GM19438 (cell line): ENCODE results near the gene TRIP12.
"Not testable (repeated sequence)": the region's sequence is repeated elsewhere in the genome, so short reads cannot be mapped to it uniquely, and the experiment has no call there.

Experiments used
- ATAC-seq: cut with Tn5 transposase; IDR thresholded peaks from one replicate; pipeline ENCODE4 v1.9.1; 2021; ENCODE audit warnings: low read depth; ENCODE audit not compliant: unreplicated experiment

TRIP12 gene

GRCh38 chr2:229835596-229836283 is 86.1 kb downstream of the TRIP12 start:
- no peak for ATAC-seq

- not testable (repeated sequence) for ATAC-seq
Observed at GRCh38 chr2:229834368-229834767, 87.4 kb downstream of the TRIP12 start.

- no peak for ATAC-seq
Observed at GRCh38 chr2:229832510-229832898, 89.3 kb downstream of the TRIP12 start.

GRCh38 chr2:229831805-229832509 is 89.9 kb downstream of the TRIP12 start:
- no peak for ATAC-seq

GRCh38 chr2:229825476-229825875 is 96.3 kb downstream of the TRIP12 start:
- ATAC-seq, result no peak

- ATAC-seq, result no peak
Observed at GRCh38 chr2:229821316-229821715, 100.5 kb downstream of the TRIP12 start.

GRCh38 chr2:229818230-229818629 is 103.6 kb downstream of the TRIP12 start:
- ATAC-seq, result no peak

- ATAC-seq, result no peak
Observed at GRCh38 chr2:229815858-229816257, 106.0 kb downstream of the TRIP12 start.

- no peak for ATAC-seq
Observed at GRCh38 chr2:229815342-229815741, 106.5 kb downstream of the TRIP12 start.

- no peak for ATAC-seq
Observed at GRCh38 chr2:229810786-229811185, 111.0 kb downstream of the TRIP12 start.

GRCh38 chr2:229805559-229805958 is 116.2 kb downstream of the TRIP12 start:
- ATAC-seq, result no peak

- ATAC-seq, result no peak
Observed at GRCh38 chr2:229802785-229803184, 119.0 kb downstream of the TRIP12 start.

- ATAC-seq, result peak; percentile 60
Observed at GRCh38 chr2:229800997-229801754, 120.6 kb downstream of the TRIP12 start.

- no peak for ATAC-seq
Observed at GRCh38 chr2:229798446-229799155, 123.2 kb downstream of the TRIP12 start.

- no peak for ATAC-seq
Observed at GRCh38 chr2:229795058-229795457, 126.8 kb downstream of the TRIP12 start.

GRCh38 chr2:229794636-229795035 is 127.2 kb downstream of the TRIP12 start:
- ATAC-seq, result no peak

GRCh38 chr2:229786289-229786688 is 135.5 kb downstream of the TRIP12 start:
- ATAC-seq, result not testable (repeated sequence)

GRCh38 chr2:229784791-229785190 is 137.0 kb downstream of the TRIP12 start:
- no peak for ATAC-seq

GRCh38 chr2:229783108-229783721 is 138.6 kb downstream of the TRIP12 start:
- peak; percentile 68 for ATAC-seq
